Dermis microvascular lymphatic vessel endothelial cell (primary cell): ENCODE measurements around the gene HLCS. TPM values are rescaled to one million over a fixed set of nuclear protein-coding genes. Genes with fewer than 3 reads are reported as not detected.

ENCODE experiments used
- DNase-seq, 2 donors: peaks; one replicate each; pipeline versions ENCODE4 v3.0.0 to v3.0.0-alpha.2; 2010; ENCODE audit warnings: low read depth in 2 of 2
- total RNA-seq: library from RNA; depleted of rRNA; stranded (reverse); fragments of >200 nt; gene quantifications from 2 replicates; pipeline ENCODE4 v1.2.1, GENCODE V29; 2014

HLCS gene
- total RNA-seq, 1 donor from 2014 or later = 16.4 TPM

- no peak for DNase-seq
Observed at GRCh38 chr21:36985751-36986594, 19.5 kb upstream of the HLCS start.

DNA sequence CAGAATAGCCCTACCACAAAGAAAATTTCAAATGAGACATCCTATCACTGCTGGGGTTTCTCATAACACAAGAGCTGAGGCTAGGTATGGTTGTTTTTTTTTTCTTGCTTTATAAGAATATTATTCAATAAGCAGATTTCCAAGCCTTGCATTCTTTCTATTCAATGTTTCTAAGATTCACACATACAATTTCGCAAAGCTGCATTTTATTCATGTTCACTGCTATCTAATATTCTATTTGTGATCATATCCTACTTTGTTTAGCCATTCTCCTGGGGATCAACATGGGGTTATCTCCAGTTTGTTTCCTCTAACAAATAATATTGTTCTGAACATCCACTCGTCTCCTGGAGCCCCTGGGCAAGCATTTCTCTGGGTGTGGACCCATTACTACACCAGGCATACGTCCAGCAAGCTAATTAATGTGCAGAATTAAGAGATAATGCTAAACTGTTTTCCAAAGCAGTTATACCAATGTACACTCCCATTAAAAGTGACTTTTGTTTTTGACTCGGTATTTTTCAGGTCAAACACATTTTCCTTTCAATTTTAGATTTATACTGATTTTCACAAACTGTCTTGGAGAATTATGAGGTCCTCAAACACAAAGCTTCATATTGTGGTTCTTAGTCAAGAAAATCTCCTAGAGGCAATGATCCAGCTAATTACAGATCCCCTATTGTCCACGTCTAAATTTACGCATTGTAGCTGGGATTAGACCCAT, 15.7 kb upstream of the HLCS start:
- DNase-seq = no peak

DNA sequence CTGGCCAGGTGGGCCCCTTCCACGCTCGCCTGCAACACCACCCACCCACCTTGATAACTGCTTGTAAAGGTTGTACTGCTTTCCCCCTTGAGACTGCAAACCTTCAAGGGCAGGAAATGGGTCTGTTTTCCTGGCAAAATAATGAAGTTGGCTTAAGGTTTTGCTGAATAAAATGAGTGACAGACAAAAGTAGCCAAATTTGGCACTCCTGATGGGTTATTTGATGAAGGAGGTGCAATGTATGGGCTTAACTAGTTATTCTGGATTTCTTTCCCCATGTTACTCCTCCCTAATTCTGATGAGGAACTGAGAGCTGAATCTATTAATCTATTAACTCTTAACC, 14.6 kb upstream of the HLCS start:
- no peak for DNase-seq

- peak in 1 of 2 donors; percentile 13 for DNase-seq
Observed at GRCh38 chr21:36980280-36981048, 14.0 kb upstream of the HLCS start.

DNA sequence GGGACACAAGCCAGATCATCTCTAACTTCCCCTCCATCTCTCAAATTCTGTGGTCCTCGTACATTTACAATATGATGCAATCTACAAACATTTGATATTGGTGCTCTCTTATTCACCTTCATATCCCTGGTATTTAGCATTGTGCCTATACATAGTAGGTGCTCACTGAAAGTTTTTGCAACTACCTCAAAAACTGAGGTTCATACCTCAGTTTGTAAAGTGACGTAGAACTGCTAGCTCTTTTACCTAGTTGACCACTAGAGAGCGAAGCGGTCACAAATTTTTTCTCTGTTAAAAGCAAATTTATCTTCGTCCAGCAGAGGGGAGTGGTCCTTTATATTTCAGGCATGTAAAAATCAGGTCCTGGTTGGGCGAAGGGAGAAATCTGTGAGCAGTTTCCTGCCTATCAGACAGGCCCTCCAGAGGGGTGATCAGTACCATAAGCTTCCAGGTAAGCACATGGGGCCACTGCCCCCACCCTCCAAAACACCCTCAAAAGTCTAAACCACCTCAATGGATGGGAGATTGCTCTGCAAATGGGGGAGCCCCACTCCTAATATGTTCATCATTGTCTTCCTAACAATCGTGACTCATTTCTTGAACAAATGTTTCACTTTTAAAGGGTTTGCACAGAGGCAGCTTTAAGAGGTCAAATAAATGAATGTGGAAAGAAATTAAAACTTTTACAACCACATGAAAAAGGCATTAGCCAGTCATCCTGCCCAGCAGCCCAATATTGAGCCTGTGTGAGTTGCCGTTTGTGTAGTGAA, 10.6 kb upstream of the HLCS start:
- DNase-seq = peak; percentile 84 to 87

- DNase-seq = no peak
Observed at GRCh38 chr21:36976228-36976861, 9.9 kb upstream of the HLCS start.

GRCh38 chr21:36974851-36975192, 8.4 kb upstream of the HLCS start:
- no peak for DNase-seq

GRCh38 chr21:36973986-36974850, 7.7 kb upstream of the HLCS start:
- DNase-seq = no peak

GRCh38 chr21:36968976-36969375, 2.5 kb upstream of the HLCS start:
- DNase-seq = no peak

DNA sequence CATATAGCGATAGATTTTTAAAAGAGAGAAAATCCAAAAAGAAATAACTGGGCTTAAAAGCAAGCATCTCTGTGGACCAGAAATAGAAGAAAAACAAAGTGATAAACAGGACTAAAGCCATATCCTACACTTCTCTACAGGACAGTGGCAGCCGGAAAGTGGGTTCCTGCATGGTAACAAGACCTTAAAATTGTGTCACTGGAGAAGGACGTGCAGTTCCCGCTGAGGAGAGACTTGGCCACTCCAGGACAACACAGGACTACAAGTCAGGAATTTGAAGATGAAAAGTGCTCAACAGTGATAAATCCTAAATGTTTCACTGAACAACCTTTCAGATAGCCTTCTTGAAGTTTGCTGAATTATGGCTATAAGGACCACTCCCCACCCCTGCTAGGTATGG, 1.9 kb upstream of the HLCS start:
- DNase-seq = no peak

DNA sequence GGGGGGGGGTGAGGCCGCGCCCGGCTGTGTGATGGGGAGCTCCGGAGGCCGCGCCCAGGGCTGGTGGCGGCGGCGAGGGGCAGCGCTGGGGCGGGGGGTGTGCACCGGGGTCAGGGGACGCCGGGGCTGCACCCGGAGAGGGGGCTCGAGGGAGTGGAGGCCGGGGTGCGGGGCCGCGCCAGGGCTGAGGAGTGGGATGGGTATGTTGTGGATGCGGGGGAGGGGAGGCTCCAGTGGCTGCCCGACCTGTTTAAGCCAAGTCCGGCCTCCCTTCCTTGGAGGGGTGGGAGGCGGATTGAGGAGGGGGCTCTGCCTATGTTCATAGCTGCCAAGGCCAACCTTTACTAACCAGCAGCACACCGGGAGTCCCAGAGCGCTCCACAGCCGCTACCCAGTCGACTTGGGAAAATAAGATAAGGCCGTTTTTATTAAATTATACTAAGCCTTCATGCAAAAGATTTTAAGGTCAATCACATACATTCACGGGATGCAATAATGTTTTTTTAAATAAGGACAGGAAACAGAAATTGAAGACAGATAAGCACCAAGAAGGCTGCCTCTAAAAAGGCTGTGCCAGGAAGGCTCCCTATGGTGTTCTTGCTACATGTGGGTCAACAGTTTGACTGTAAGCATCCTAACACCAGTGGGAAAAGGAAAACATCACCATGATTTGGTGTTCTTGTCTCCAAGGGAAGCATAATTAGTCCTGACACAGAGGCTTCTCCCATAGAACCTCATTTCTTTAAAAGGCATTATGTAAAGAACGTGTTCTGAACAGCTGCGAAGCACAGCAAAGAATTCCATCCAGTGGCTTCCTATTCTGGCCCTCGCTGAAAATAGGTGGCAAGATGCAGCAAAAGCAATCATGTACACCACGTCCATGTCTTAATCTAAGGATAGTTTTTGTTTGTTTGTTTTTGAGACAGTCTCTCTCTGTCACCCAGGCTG, 626 bp upstream of the HLCS start:
- peak in 1 of 2 donors; percentile 79 for DNase-seq

DNA sequence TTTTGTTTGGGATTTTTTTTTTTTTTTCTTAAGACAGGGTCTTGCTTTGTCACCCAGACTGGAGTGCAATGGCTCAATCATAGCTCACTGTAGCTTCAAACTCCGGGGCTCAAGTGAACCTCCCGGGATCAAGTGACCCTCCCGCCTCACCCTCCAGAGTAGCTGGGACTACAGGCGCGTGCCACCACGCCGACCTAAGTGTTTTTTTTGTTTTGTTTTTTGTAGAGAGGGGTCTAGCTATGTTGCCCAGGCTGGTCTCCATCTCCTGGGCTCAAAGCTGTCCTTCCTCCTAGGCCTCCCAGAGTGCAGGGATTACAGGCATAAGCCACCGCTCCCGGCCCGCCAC, 776 bp downstream of the HLCS start:
- no peak for DNase-seq

- no peak for DNase-seq
Observed at GRCh38 chr21:36964827-36965719, 1.4 kb downstream of the HLCS start.

GRCh38 chr21:36964398-36964797, 2.1 kb downstream of the HLCS start:
- no peak for DNase-seq

DNA sequence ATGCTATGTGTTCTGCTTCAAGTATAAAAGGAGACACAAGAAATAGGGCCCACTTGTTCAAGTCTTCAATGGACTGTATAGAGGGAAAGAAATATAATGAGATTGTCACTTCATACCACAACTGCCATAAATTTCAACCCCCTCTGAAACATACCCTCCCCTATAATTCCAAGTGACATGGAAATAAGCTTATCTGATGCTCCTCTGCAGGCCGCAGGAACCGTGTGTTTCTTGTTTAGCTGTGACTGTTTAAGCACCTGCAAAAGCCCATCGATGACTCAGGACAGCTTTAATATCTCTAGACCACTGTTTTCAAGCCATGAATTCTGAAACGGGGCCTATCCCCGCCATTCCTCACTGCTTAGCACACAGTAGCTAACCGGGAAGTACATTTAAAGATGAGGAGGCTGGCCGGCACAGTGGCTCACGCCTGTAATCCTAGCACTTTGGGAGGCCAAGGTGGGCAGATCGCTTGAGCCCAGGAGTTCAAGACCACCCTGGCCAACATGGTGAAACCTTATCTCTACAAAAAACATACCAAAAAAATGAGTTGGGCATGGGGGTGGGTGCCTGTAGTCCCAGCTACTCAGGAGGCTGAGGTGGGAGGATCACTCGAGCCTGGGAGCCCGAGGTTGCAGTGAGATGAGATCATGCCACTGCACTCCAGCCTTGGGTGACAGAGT, 4.2 kb downstream of the HLCS start:
- DNase-seq = no peak

DNA sequence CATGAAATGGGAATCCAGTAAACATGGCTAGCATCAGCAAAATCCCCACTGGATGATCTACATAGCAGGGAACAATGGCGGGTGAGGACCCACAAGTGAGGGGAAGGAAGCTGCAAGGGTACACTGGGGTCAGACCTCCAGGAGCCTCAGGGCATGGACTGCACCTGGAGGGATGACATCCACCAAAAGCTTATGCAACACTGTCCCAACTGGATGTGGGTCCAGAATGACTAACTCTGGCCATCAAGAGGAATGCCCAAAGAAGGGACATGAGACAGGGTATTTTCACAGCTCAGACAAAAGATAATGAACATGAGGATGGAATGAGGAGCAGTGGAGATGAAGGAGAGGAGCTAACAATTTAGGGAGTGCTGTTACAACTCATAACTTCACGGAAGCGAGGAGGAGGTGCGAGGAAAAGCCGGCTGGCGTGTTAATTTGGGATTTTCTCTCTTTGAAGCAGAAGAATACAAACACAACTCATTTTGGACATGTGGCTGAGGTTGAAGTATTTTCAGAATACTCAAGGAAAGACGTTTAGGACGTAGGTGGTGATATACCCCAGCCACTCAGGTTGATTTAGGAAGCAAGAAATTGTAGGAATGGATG, 5.7 kb downstream of the HLCS start:
- DNase-seq = no peak
